Retinal pigment epithelial cell (primary cell): ENCODE results near the gene CIDEA.

Source experiments
- DNase-seq: peaks from one replicate; pipeline ENCODE4 v3.0.0-alpha.2; 2010; ENCODE audit warnings: low read depth
- H3K4me3 ChIP-seq: 2 replicates; pipeline ENCODE4 v1.5.1; 2011; ENCODE audit warnings: mild to moderate bottlenecking, low read length, control low read depth, moderate library complexity
- CTCF ChIP-seq: conservative IDR thresholded peaks from 2 replicates; pipeline ENCODE4 v1.5.1; 2011; ENCODE audit warnings: low read depth, low read length, control low read depth, inconsistent platforms

CIDEA gene

GRCh38 chr18:12318857-12319256 is 64.7 kb downstream of the CIDEA start:
- no peak for DNase-seq
- no peak overlapping the region for H3K4me3 ChIP-seq
- TF ChIP-seq CTCF, result no peak

GRCh38 chr18:12321333-12321732 is 67.2 kb downstream of the CIDEA start:
- no peak overlapping the region for H3K4me3 ChIP-seq
- no peak for TF ChIP-seq CTCF
- DNase-seq, result no peak

GRCh38 chr18:12324991-12325725 is 71.0 kb downstream of the CIDEA start:
- no peak for DNase-seq
- no peak for TF ChIP-seq CTCF
- no peak overlapping the region for H3K4me3 ChIP-seq

- DNase-seq, result no peak
- H3K4me3 ChIP-seq, result no peak overlapping the region
- no peak for TF ChIP-seq CTCF
Measured at GRCh38 chr18:12325726-12326245, 71.6 kb downstream of the CIDEA start.

GRCh38 chr18:12326711-12327460 is 72.7 kb downstream of the CIDEA start:
- DNase-seq, result no peak
- no peak overlapping the region for H3K4me3 ChIP-seq
- no peak for TF ChIP-seq CTCF
